Adipose tissue (tissue), 3 donors: ENCODE data around the gene VEGFA. TPM values are rescaled to one million over a fixed set of nuclear protein-coding genes. Genes with fewer than 3 reads are reported as not detected.

Experiments
- H3K27ac ChIP-seq: one replicate; pipeline ENCODE4 v1.5.1; 2013; ENCODE audit warnings: low read depth, low read length
- WGBS, 3 donors: extraction: QIAGEN DNeasy Blood & Tissue Kit; methylation state at CpG; one replicate each; pipeline ENCODE4 v1.1.7; 2013; 5-methylcytosine and 5-hydroxymethylcytosine counted together
- polyA plus RNA-seq, 3 donors: library from polyadenylated mRNA; stranded (reverse); fragments of 200-250 nt; gene quantifications; one replicate each; pipeline ENCODE4 v1.2.3, GENCODE V29; 2013
- donor health status: healthy with polysubstance abuse.
- donor health status: Bipolar disorder and iron deficiency.
- donor health status: healthy.

VEGFA gene
- polyA plus RNA-seq, 3 donors = 67.5 to 260 (median 90.8) TPM

DNA sequence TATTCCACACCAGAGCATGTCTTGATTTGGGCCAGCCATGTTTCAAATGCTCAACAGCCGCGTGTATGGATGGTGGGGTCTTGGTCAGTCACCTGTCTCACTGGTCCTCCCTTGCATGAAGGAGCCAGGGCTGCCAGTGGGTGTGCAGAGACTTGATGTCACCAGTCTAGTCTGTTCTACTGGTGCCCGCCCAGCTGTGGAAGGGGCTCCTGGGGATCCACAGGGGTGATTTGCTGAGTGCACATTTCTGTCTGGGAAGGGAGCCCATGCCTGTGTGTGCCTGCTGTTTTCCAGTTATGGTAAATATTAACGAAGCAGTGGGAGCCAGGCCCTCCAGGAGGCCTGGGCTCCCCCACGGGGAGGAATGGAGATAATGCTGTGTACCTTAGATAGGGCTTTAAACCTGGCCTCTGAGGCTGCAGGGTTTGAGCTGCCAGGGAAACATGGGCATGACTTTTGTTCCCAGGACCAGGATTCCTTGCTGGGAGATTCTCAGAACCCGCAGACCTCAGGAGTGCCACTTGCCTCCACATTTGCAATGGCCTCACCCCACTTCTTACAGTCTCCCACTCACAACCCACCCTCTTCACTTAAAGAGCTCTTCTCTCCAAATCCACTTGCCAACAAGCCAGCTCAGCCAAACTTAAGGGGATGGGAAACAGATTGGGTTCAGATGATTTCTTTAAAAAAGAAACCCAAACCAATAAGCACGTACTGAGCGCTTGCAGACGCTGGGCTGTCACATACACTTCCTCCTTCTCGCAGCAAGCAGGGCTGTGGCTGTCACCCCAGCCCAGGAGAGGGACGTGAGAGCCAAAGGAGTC, 54.1 kb downstream of the VEGFA start:
- 12 to 49% (median 48%) methylated on average over 11 of the region's 11 CpGs for WGBS, 3 donors
- no peak overlapping the region for H3K27ac ChIP-seq

- whole genome bisulfite sequencing, 3 donors = 10 to 55% (median 52%) methylated on average over 2 of the region's 2 CpGs
- no peak overlapping the region for H3K27ac ChIP-seq
These were observed 54.7 kb downstream of the VEGFA start for GRCh38 chr6:43824703-43825064.

- H3K27ac ChIP-seq = no peak overlapping the region
- WGBS, 3 donors = 58 to 84% (median 81%) methylated on average over 16 of the region's 16 CpGs
These were observed 55.4 kb downstream of the VEGFA start for GRCh38 chr6:43825187-43826115.

DNA sequence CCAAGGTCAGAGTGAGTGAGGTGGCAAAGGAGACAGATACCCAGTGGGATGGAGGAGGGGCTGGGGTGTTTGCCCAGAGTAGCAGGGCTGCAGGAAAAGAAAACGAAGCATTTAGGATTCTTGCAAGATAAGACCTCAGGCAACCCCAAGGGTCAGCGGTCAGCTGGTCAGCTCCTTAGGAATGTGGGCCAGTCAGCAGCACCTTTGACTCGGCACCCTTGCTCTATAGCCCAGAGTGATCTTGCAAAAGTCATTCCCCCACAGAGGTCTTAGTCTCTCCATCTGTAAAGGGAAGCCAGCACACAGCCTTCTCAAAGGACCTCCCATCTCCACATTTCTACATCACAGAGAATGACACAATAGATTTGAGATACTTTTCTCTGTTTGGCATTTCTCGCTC, 56.7 kb downstream of the VEGFA start:
- H3K27ac ChIP-seq = no peak overlapping the region
- WGBS, 3 donors = 69 to 75% (median 70%) methylated on average over 4 of the region's 4 CpGs

DNA sequence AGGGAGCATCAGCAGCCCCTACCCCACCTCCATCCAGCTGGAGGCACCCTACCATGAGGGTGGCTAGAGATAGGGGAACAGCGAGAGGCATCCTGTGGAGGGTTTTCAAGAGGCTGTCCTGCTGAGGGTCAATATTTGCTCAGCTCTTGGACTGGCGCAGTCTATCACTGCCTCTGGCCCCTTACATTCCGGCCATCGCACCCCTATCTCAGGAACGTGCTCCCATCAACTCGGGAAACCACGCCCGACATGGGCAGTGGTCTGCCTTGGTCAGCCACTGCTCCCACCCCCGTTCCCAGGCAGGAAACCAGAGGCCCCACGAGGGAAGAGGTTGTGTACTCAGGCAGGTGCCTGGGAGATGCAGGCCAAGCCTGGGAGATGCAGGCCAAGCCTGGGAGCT, 57.9 kb downstream of the VEGFA start:
- H3K27ac ChIP-seq = no peak overlapping the region
- 58 to 83% (median 75%) methylated on average over 10 of the region's 10 CpGs for WGBS, 3 donors

- WGBS, 3 donors = 82 to 89% (median 82%) methylated on average over 4 of the region's 4 CpGs
- H3K27ac ChIP-seq = no peak overlapping the region
These were observed 58.7 kb downstream of the VEGFA start for GRCh38 chr6:43828711-43829110.

DNA sequence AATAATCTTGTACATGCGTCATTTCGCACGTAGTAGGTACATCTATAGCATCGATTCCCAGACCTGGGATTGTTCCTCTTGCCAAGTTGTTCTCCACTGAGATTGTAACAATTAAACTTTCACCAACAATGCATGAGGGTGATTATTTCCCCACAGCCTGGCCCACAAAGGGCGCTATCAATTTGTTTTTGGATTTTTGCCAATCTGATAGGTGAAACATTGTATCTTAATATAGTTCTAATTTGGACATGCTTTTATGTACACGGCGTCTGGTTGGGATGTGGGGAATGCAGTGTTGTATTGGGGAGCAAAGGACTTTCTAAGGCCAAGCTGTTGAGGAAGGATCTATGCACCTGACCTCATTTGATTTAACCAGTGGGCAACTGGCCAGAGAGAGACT, 59.5 kb downstream of the VEGFA start:
- 45 to 79% (median 73%) methylated on average over 7 of the region's 7 CpGs for WGBS, 3 donors
- no peak overlapping the region for H3K27ac ChIP-seq

DNA sequence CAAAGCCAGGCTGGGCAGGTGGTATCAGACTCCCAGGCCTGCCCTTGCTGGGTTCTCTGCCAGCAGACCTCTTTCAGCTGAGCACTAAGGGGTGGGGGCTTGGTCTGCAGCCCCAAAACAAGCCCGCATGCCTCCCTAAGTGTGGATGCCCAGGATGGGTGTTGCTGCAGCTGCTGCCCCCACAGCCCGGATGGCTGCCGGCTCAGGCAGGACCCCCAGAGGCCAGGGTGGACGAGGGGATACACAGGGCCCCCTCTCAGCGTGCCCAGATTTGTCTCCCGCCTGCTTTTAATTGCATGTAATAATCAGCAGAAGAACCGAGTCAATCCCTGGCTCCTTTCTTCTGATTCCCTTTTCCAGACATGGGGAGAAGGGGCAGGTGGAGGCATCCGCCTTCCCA, 60.8 kb downstream of the VEGFA start:
- 70 to 91% (median 74%) methylated on average over 8 of the region's 8 CpGs for WGBS, 3 donors

GRCh38 chr6:43831191-43831590, 61.2 kb downstream of the VEGFA start:
- 68 to 77% (median 75%) methylated on average over 3 of the region's 3 CpGs for WGBS, 3 donors
- H3K27ac ChIP-seq = no peak overlapping the region

More for the DNA sequence above, 60.8 kb downstream of the VEGFA start:
- no peak overlapping the region for H3K27ac ChIP-seq

GRCh38 chr6:43833223-43833995, 63.4 kb downstream of the VEGFA start:
- WGBS, 3 donors = 43 to 93% (median 87%) methylated on average over 7 of the region's 7 CpGs
- H3K27ac ChIP-seq = no peak overlapping the region

DNA sequence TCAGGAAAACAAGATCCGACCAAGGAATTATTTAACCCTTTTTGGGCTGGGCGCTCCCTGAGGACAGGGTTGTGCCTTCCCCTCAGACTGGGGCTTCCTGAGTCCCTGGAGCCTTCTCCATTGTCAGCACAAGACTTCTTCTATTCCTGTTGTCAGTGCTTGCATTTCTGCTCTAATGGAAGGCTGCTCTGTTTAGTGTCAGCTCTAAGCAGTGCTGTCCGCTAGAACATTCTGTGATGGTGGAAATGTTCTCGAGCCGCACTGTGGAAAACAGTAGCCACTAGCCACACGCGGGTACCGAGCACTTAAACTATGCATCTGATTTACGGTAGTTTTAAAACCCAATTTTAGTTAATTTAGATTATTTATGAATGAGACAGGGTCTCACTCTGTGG, 64.0 kb downstream of the VEGFA start:
- no peak overlapping the region for H3K27ac ChIP-seq
- 52 to 95% (median 92%) methylated on average over 9 of the region's 9 CpGs for WGBS, 3 donors

GRCh38 chr6:43834528-43835155, 64.6 kb downstream of the VEGFA start:
- 67 to 89% (median 86%) methylated on average over 5 of the region's 5 CpGs for WGBS, 3 donors
- no peak overlapping the region for H3K27ac ChIP-seq

- WGBS, 3 donors = 84 to 91% (median 88%) methylated on average over 8 of the region's 8 CpGs
- H3K27ac ChIP-seq = no peak overlapping the region
These were observed 65.9 kb downstream of the VEGFA start for GRCh38 chr6:43835872-43836419.

Other genes with a start within 250 kb of the VEGFA start
- gene XPO5, start 194.2 kb upstream of the VEGFA start, polyA plus RNA-seq = 10 to 100 TPM in 1 of 3 donors, 1 to 10 TPM in 2; 7.0 to 12.8 (median 9.8) TPM
- 1 to 10 TPM; 3.2 to 5.5 (median 4.3) TPM for gene POLH, start 194.0 kb upstream of the VEGFA start, polyA plus RNA-seq
- gene GTPBP2, start 140.9 kb upstream of the VEGFA start, polyA plus RNA-seq = 10 to 100 TPM; 27.3 to 49.6 (median 45.2) TPM
- 10 to 100 TPM; 14.8 to 20.5 (median 15.1) TPM for gene MAD2L1BP, start 134.4 kb upstream of the VEGFA start, polyA plus RNA-seq
- under 1 TPM; 0.21 to 0.52 (median 0.22) TPM for gene RSPH9, start 125.2 kb upstream of the VEGFA start, polyA plus RNA-seq
- 10 to 100 TPM; 36.0 to 82.0 (median 51.8) TPM for gene MRPS18A, start 82.4 kb upstream of the VEGFA start, polyA plus RNA-seq